Peyer's patch (tissue), 4 donors: ENCODE results near the gene CCDC74A. TPM values are rescaled to one million over a fixed set of nuclear protein-coding genes. Genes with fewer than 3 reads are reported as not detected.
A peak's percentile ranks its signal among the peaks of the same experiment; 100 is the strongest.
"Not testable (repeated sequence)": the region's sequence is repeated elsewhere in the genome, so short reads cannot be mapped to it uniquely, and the experiment has no call there.

Experiments used
- DNase-seq, 3 donors: peaks; one replicate each; pipeline ENCODE4 v3.0.0-alpha.2; 2017 to 2019
- H3K27ac ChIP-seq, 4 donors: fragments of 200-600 bp; sonication (generic); one replicate each; pipeline ENCODE4 v1.5.1; 2016 to 2019
- H3K27me3 ChIP-seq, 2 donors: fragments of 200-600 bp; sonication (generic); one replicate each; pipeline ENCODE4 v1.5.1; 2019
- H3K36me3 ChIP-seq, 3 donors: fragments of 200-600 bp; sonication (generic); one replicate each; pipeline ENCODE4 v1.5.1; 2016 to 2019
- H3K4me1 ChIP-seq, 4 donors: fragments of 200-600 bp; sonication (generic); one replicate each; pipeline ENCODE4 v1.5.1; 2016 to 2019
- H3K4me3 ChIP-seq, 4 donors: fragments of 200-600 bp; sonication (generic); 1 replicate in 3 of 4; 2 replicates in 1 of 4; pipeline ENCODE4 v1.5.1; 2016 to 2019; ENCODE audit warnings: mild to moderate bottlenecking in 1 of 4
- H3K9me3 ChIP-seq, 4 donors: fragments of 200-600 bp; sonication (generic); one replicate each; pipeline ENCODE4 v1.5.1; 2016 to 2019; ENCODE audit warnings: mild to moderate bottlenecking in 1 of 4
- CTCF ChIP-seq, 6 experiments: fragments of 450-650 bp in 4 of 6; fragments of 200-600 bp in 2 of 6; sonication (generic) in 1 of 6; IDR thresholded peaks; one replicate each; pipeline ENCODE4 v1.5.1; 2017 to 2019; ENCODE audit warnings: antibody characterized with exemption in 6 of 6, mild to moderate bottlenecking in 3 of 6, moderate library complexity in 1 of 6
- POLR2A ChIP-seq, 2 donors: fragments of 450-650 bp; IDR thresholded peaks; one replicate each; pipeline ENCODE4 v1.5.1; 2017; ENCODE audit warnings: antibody characterized with exemption in 2 of 2, mild to moderate bottlenecking in 2 of 2, moderate library complexity in 2 of 2
- total RNA-seq, 4 donors: library from RNA; depleted of rRNA; stranded (reverse); fragments of >200 nt; gene quantifications; one replicate each; pipeline ENCODE4 v1.1.0, GENCODE V29; 2016

CCDC74A gene
- total RNA-seq, 4 donors from 2014 or later = 1.6 TPM; not detected in 3

- Histone ChIP-seq H3K4me1 (peaks cover 0 to 15% (median 3%) of the 10 kb centered on the region in 4 donors), H3K4me3 (no peak overlapping the region), H3K36me3 (no peaks in the 10 kb centered on the region), H3K27ac (no peak overlapping the region), H3K9me3 (no peaks in the 10 kb centered on the region), H3K27me3 (no peaks in the 10 kb centered on the region)
- DNase-seq = no peak
- no peak for TF ChIP-seq POLR2A (IDR thresholded peaks at IDR 0.05)
- TF ChIP-seq CTCF (IDR thresholded peaks at IDR 0.05) = no peak
These were observed 39.1 kb upstream of the CCDC74A start for GRCh38 chr2:131488306-131489205.

- H3K4me1 ChIP-seq = peaks cover 0 to 31% (median 6%) of the 10 kb centered on the region in 4 donors
- H3K9me3 ChIP-seq, H3K36me3 ChIP-seq, H3K27me3 ChIP-seq: not testable (repeated sequence)
- peak overlapping the region in 2 of 4 donors; percentile 40 to 58 for H3K27ac ChIP-seq
- H3K4me3 ChIP-seq = peak overlapping the region; percentile 81 to 95 (median 90)
- peak in 2 of 3 donors; percentile 38 to 58 for DNase-seq
These were observed 36.8 kb upstream of the CCDC74A start for GRCh38 chr2:131490616-131491468.

GRCh38 chr2:131491469-131491836 lies 36.2 kb upstream of the CCDC74A start:
- H3K4me1 ChIP-seq = peaks cover 0 to 31% (median 6%) of the 10 kb centered on the region in 4 donors
- peak overlapping the region; percentile 81 to 95 (median 90) for H3K4me3 ChIP-seq
- DNase-seq, H3K27me3 ChIP-seq, H3K36me3 ChIP-seq, H3K9me3 ChIP-seq: not testable (repeated sequence)
- H3K27ac ChIP-seq = peak overlapping the region in 2 of 4 donors; percentile 40 to 58

- Histone ChIP-seq H3K4me1 (peaks cover 0 to 31% (median 6%) of the 10 kb centered on the region in 4 donors), H3K4me3 (peak within 1 kb of the TSS; percentile 81 to 95 (median 90)), H3K27ac (peak within 1 kb of the TSS; percentile 92 to 97 (median 94))
- peak in 1 of 3 donors; percentile 30 for DNase-seq
- not testable (repeated sequence) for H3K9me3 ChIP-seq, H3K27me3 ChIP-seq, H3K36me3 ChIP-seq
- TF ChIP-seq CTCF (IDR thresholded peaks at IDR 0.05) = peak in 1 of 6 experiments; percentile 55
These were observed 35.7 kb upstream of the CCDC74A start, which contains the start of gene MZT2A for GRCh38 chr2:131492015-131492417. MZT2A (minus strand) TSS chr2:131492397; CDS start chr2:131492376, 21 bp downstream.

GRCh38 chr2:131492418-131493198 lies 35.1 kb upstream of the CCDC74A start:
- DNase-seq = peak; percentile 94 to 97 (median 95)
- Histone ChIP-seq H3K9me3 (no peaks in the 10 kb centered on the region), H3K27me3 (no peaks in the 10 kb centered on the region), H3K27ac (peak overlapping the region; percentile 92 to 97 (median 94)), H3K4me3 (peak overlapping the region; percentile 81 to 95 (median 90)), H3K36me3 (peaks cover 0 to 4% (median 0%) of the 10 kb centered on the region in 3 donors), H3K4me1 (peaks cover 0 to 31% (median 6%) of the 10 kb centered on the region in 4 donors)
- TF ChIP-seq POLR2A (IDR thresholded peaks at IDR 0.05) (peak in 1 of 2 donors; percentile 23), CTCF (IDR thresholded peaks at IDR 0.05) (peak; percentile 26 to 85 (median 71))
